Melanocyte of skin (primary cell): ENCODE results near the gene ST6GALNAC6. TPM values are rescaled to one million over a fixed set of nuclear protein-coding genes. Genes with fewer than 3 reads are reported as not detected.

ENCODE experiments used
- small RNA-seq, 2 donors: library from RNA; depleted of rRNA; stranded (forward); fragments of <200 nt; gene quantifications; one replicate each; pipeline ENCODE3, GENCODE V24; 2012
- total RNA-seq, 2 donors: library from RNA; depleted of rRNA; stranded (reverse); fragments of >200 nt; gene quantifications; 2 replicates each; pipeline ENCODE4 v1.2.3, GENCODE V29; 2012

Gene ST6GALNAC6
- 10 to 100 TPM; 13.0 to 14.8 TPM for total RNA-seq

DNA sequence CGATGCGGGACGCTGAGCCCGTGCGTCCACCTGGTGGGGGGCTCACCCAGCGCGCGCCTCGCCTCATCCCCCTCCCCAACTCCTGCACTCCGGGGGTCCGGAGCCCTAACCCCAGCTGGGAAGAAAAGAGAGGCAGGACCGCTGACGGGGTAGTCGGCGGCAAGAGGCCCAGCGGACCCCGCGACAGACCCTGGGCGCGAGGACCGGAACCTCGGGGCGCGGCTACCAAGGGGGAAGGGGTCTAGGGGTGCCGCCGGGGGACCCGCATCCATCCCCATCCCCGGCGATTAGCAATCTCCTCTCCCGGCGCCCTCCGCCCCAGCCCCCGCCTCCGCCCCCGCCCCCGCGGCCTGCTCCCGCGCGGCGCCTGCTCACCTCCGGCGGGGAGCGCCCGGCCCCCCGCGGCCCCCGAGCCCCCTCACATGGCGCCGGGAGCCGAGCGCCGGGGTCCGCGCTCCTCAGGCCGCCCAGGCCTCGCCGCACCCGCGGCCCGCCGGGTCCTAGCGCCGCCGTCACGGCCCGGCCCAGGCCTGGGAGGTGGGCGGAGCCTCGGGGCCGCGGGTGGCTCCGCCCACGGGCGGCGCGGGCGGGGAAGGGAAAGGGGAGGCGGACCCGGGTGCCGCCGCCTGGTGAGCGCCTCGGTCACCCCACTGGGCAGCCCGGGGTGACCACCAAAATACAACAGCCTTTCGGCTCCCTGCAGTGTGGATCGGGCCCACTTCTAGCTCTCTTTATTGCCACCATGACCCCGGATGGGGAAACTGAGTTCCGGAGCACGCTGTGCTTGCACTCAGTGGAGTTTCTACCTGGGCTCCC, at the start of gene ST6GALNAC6:
Gene ST6GALNAC6, minus strand, starts transcription at position 476 of the 816 bp plus-strand sequence. CDS start 1,622 bp downstream, outside the sequence.

DNA sequence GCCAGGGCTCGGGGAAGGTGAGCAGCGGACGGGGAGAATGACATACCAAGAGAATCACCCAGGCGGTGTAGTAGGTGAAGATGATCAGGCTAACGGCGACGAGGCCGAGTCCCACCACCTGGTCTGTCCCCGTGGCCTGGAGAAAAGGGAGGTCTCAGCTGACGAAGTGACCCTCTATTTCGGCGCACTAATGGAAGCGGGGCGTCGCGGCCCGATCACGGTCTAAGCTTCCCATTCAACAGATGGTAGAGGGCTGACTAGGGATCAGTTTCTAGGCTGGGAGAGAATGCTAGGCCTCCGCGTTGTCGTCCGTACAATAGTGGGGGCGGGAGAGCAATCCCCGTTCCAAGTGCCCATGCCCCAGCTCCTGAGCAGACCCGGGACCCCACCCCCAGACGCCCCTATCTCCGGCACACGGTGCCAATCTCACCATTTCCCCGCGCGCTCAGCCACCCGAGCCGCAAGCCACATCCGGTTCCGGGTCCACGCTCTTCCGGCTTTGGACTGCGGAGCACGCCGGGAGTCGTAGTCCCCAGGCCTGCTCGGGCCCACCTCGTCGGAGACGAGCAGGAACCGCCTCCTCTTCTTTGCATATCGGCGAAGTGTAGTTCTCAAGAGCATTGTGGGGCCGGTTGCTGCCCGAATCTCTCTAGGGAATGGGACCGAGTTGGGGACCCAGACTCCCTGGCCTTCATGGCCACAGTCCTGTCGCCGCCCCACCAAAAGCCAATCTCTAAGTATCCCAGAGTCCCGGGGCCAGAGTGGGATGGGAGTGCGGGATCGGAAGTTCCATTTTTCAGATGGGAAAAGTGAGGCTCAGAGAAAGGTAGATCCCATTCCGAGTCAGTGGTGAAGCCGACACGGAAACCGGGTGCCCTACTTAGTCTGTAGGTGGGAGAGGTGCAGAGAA, 38.2 kb upstream of the ST6GALNAC6 start, which contains the start of gene DPM2:
Gene DPM2, minus strand, starts transcription at position 467 of the 910 bp plus-strand sequence. Its CDS starts 34 bp downstream, at position 433.

GRCh38 chr9:127930231-127931091, 31.1 kb upstream of the ST6GALNAC6 start, which contains the start of gene PIP5KL1:
TSS of gene PIP5KL1 (minus strand) at chr9:127930777. CDS start at chr9:127930752, 25 bp downstream.

DNA sequence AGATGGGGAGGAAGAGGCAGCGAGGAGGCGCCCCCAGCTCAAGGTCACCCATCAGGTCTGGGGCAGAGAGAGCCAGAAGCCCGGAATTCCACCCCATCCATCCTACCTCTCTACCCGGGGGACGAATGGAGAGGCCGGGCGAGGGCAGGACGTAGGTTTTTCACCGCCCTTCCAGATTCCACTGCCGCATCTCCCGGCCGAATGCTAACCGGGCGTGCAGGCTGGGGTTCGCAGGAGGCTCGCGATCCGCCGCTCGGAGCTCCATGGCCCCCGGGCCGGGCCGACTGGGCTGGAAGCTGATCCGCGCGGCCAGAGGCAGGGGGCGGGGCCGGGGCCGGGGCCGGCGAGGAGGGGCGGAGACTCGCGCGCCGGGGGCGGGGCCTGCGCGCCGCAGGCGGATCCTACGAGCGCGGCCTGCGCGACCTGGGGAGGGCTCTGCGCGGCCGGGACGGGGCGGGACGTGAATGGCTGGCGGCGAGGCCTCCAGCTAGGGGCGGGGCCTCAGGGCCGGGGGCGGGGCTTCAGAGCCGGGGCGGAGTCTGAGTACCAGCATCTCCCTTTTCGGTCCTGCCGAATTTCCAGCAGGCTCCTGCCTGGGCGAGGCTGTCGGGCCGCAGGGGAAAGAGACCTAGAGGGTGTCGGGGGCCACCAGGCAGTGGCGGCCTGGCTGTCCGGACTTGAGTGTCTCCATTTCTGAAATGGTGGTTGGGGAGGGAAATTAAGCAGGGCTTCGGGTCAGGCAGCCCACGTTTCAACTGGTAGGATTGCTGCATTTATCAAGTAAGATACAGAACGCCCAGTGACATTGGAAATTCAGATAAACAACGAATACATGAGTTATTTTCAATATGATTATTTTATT, 17.5 kb upstream of the ST6GALNAC6 start, which contains the start of gene ST6GALNAC4:
Gene ST6GALNAC4, minus strand, starts transcription at position 322 of the 862 bp plus-strand sequence. CDS start 622 bp downstream, outside the sequence.

DNA sequence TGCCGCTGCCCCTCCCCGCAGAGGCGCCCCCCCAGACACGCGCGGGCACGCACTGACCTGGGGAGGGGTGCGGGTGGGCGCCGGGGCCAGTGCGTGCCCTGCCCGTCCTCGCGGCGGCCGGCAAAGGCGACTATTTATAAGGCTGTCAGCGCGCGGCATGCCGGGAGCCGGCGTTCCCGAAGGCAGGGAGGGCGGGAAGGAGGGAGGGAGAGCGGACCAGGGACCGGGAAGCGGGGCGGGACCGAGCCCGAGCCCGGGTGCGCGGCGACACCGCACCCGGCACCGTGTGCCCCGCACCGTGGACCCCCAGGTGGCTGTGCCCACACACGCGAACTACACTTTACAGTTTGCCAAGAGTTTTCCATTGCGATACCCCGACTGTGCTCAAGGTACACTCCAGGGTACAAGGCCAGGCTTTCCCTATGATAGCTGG, 21.8 kb downstream of the ST6GALNAC6 start, which contains the start of gene AK1:
Gene AK1, minus strand, starts transcription at position 110 of the 433 bp plus-strand sequence. CDS start 3,058 bp downstream, outside the sequence.

DNA sequence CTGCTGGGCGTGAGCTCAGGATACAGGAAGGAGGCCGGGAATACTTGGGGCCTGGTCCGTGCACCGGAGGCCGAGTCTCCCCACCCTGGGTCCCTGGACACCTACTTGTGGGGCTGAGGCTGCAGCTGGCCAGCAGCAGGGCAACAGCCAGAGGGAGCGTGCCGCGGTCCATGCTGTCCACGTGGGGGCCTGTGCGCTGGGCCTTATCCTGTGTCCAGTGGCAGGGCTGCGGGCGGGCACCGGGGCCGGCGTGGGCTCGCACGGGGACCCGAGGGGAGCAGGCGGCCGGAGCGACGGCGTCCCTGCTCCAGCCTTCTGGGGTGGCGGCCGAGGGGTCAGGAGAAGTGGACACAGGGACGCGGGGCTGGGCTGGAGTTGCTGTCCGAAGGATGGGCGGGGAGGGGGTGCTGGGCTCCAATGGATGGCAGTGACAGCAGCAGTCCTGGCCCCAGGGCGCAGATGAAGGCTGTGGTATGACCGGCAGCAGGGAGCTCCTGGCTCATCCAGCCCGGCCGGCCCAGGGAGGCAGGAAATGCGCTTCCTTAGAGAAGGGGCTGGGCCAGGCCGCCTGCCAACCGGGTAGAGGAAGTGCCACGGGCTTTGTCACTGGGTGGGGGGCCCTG, 45.1 kb downstream of the ST6GALNAC6 start, which contains the start of gene ENG:
Gene ENG, minus strand, starts transcription at position 475 of the 623 bp plus-strand sequence. Its CDS starts 303 bp downstream, at position 172.

Small RNAs within 50 kb of the gene (small RNA-seq; reads per million reads assigned to genes)
- gene MIR4672 = 0.26 to 1.2 reads per million in 2 donors
- gene RNA5SP296 = 0 reads per million in 2 donors

Other genes starting within 250 kb of the ST6GALNAC6 start
- gene CFAP157, start 192.6 kb downstream of the ST6GALNAC6 start, total RNA-seq = under 1 TPM in 1 of 2 donors, not detected in 1; under 0.01 TPM
- gene PTRH1, start 183.9 kb downstream of the ST6GALNAC6 start, total RNA-seq = 10 to 100 TPM; 19.6 to 28.0 TPM
- under 1 TPM in 1 of 2 donors, not detected in 1; under 0.01 TPM for gene TTC16, start 183.5 kb downstream of the ST6GALNAC6 start, total RNA-seq
- gene TOR2A, start 164.3 kb downstream of the ST6GALNAC6 start, total RNA-seq = 1 to 10 TPM; 6.5 to 7.7 TPM
- gene SH2D3C, start 120.9 kb downstream of the ST6GALNAC6 start, total RNA-seq = 1 to 10 TPM in 1 of 2 donors, under 1 TPM in 1; under 0.01 to 1.3 TPM
- gene CDK9, start 113.6 kb downstream of the ST6GALNAC6 start, total RNA-seq = 10 to 100 TPM; 32.3 to 44.3 TPM
- 10 to 100 TPM; 54.4 to 66.3 TPM for gene FPGS, start 96.7 kb downstream of the ST6GALNAC6 start, total RNA-seq
- 10 to 100 TPM; 11.4 to 19.3 TPM for gene ENG, start 44.9 kb downstream of the ST6GALNAC6 start, total RNA-seq
- 10 to 100 TPM; 42.0 to 53.9 TPM for gene AK1, start 21.9 kb downstream of the ST6GALNAC6 start, total RNA-seq
- 1 to 10 TPM; 5.2 to 8.3 TPM for gene ST6GALNAC4, start 17.4 kb upstream of the ST6GALNAC6 start, total RNA-seq
- gene PIP5KL1, start 31.2 kb upstream of the ST6GALNAC6 start, total RNA-seq = under 1 TPM; 0.33 to 0.34 TPM
- 10 to 100 TPM; 12.0 to 18.3 TPM for gene DPM2, start 38.3 kb upstream of the ST6GALNAC6 start, total RNA-seq
- 10 to 100 TPM in 1 of 2 donors, 1 to 10 TPM in 1; 7.3 to 27.5 TPM for gene EEIG1, start 81.4 kb upstream of the ST6GALNAC6 start, total RNA-seq
- gene NAIF1, start 167.7 kb upstream of the ST6GALNAC6 start, total RNA-seq = 1 to 10 TPM; 5.9 to 7.3 TPM
- gene SLC25A25, start 168.6 kb upstream of the ST6GALNAC6 start, total RNA-seq = 10 to 100 TPM; 22.0 to 31.0 TPM
- 10 to 100 TPM; 63.3 to 82.3 TPM for gene PTGES2, start 228.1 kb upstream of the ST6GALNAC6 start, total RNA-seq
- not detected for gene LCN2, start 249.8 kb upstream of the ST6GALNAC6 start, total RNA-seq